RCC 7860 (cell line): ENCODE data around the gene RAB4A.
"Not testable (repeated sequence)": the region's sequence is repeated elsewhere in the genome, so short reads cannot be mapped to it uniquely, and the experiment has no call there.

Source experiments
- DNase-seq: peaks from one replicate; pipeline ENCODE4 v3.0.0-alpha.2; 2015; ENCODE audit warnings: low spot score
- FAIRE-seq: peaks from 2 replicates; lab custom pipeline; 2012; peaks lifted over from hg19 to GRCh38; lab: Jason Lieb, UNC

Gene RAB4A

DNA sequence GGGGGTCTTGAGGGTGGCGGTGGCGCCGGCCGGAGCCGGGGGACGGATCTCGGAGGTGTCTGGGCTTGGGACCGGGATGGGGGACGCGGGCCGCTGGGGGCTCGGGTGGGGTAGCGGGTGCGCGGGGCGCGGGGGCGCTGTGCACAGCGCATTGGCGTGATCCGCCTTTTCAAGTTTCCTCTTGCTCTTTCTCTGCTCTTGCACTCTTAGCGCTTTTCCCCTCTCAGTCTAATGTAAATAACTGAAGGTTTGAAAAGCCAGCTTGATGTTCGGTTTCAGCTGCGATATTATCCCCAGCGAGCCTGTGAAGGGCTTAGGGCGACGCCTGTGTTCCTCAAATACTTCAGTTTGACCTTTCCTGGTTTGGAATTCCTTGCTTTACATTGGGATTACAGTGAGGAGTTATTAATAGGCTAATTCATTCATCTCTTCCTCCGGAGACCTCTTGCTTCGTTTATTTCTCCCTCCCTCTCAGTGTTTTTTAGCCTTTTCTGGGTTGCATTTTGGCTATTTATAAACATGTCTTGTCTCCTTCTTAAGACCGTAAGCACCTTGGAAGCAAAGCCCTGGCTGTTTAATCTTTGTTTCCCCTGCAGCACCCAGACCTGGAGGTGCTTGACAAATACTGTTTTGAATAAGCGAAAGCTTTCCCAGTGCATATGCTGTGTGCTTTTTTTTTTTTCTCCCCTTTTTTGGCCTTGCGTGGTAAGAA lies 693 bp downstream of the RAB4A start:
- DNase-seq (no peak), FAIRE-seq (no peak)

DNA sequence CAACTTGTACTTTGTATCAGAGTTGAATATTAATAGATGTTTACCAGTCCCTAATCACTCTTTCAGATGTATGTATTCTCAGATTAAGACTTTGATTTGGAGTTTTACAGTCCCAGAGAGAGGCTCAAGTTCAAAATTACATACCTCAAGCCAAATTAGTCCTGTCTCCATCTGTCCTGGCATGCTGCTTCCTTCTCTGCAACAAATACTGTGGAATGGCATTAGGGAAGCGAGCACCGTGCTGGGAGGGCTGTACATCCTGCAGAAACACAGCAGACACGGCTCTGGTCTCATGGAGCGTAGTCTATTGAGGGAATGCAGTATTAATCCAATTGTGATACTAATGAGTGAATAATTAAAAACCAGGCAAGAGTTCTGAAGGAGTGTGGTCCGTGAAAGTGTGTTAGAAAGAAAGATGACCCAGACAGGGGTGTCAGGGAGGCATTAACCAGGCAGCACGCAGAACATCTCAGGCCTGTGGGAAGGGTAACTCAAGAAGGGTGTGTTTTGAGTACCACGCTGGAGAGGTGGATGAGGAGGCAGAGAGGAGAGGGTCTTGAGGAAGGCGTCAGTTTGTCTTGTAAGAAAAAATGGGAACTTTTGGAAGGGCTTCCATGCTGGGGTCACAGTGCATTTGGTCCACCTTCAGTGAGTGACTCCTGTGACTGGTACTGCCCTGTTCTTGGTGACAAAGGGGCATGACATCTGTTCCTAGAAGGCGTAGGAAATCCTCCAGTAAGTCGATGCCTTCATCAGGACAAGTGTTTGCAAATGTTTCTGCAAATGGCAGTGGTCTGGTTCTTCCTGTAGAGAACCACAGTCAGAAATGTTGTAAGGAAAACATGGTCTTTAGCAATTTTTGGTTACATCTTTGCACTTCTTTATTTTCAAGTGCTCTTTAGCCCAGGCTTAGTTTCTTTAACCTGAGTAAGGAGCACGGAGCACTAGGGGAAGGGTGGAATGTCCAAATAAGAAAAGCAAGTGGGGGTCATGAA lies 1.6 kb downstream of the RAB4A start:
- DNase-seq (no peak), FAIRE-seq (no peak)

DNA sequence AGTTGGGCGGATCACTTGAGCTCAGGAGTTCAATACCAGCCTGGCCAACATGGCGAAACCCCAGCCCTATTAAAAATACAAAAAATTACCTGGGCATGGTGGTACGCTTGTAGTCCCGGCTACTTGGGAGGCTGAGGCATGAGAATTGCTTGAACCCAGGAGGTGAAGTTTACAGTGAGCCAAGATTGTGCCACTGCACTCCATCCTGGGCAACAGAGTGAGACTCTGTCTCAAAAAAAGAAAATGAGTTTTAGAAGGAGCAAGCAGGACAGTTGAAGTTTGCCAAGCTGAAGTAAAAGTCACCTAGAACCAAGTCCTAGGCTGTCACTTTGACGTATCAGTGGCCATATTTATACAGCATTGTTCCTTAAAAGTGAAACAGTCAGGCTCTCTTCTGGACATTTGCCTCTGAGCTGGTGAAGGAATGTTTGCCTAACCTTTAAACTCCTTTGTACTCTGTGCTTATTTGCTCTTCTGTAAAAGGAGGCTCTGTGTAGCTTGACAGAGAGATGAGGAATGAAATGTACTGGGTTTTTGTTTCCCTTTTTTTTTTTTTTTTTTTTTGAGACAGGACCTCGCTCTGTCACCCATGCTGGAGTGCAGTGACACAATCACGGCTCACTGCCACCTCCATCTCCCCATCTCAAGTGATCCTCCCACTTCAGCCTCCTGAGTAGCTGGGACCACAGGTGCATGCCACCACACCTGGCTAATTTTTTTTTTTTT lies 2.8 kb downstream of the RAB4A start:
- no peak for DNase-seq
- no peak for FAIRE-seq

GRCh38 chr1:229275005-229275404 lies 4.1 kb downstream of the RAB4A start:
- FAIRE-seq (no peak), DNase-seq (no peak)

GRCh38 chr1:229278120-229278741 lies 7.3 kb downstream of the RAB4A start:
- DNase-seq (no peak), FAIRE-seq (no peak)

GRCh38 chr1:229279242-229279641 lies 8.3 kb downstream of the RAB4A start:
- FAIRE-seq = no peak

DNA sequence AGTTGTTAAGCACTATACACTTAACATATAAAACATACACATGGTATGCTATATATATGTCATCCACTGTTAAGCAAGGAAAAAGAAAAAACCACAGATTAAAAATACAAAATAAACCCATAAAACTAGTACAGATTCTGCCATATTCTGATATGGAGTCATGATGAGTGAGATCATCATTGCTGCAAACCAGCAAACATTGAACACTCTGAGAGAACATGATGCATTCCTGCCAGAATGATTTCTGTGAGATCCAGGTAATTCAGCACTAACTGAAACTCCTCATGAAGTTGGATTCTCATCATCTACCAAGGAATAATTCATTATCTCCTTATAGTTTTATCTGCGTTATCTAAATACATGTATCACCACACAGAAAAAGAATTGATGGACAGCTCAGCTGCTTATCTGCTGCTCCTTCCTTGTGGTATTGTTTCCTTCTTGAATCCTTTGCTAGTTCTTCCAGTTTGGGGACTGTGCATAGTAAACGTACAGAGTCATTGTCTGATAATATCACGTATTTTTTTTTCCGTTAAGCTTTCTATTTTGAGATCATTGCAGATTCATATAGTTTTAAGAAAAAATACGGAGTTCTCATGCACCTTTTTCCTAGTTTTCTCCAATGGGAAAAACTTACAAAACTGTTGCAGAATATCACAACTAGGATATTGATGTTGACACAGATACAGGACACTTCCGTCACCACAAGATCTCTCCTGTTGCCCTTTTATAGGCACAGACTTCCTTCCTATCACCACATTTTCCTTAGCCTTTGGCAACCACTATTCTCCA lies 9.3 kb downstream of the RAB4A start:
- FAIRE-seq = no peak
- DNase-seq = no peak

More at GRCh38 chr1:229279242-229279641, 8.3 kb downstream of the RAB4A start:
- DNase-seq = no peak

- DNase-seq (no peak), FAIRE-seq (no peak)
These were observed 10.0 kb downstream of the RAB4A start for GRCh38 chr1:229280921-229281320.

DNA sequence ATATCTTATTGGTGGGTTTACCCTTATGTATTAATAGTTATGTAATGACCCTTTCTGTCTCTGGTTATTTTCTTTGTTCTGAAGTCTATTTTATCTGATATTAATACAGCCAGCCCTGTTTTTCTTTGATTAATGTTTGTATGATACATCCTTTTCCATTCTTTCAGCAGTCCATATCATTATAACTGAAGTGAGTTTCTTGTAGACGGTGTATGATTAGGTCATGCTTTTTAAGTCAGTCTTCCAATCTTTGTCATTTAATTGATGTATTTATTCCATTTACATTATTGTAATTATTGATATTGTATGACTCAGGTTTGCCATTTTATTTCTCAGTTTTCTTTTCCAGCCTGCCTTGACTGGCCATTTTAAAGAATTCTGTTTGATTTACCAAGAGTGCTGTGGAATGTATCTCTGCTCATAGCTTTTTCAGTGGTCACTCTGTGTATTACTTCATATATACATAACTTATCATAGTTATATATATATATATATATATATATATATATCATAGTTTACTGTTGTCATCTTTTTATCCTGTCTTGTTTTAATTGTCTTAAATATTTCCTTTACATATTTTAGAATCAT lies 10.5 kb downstream of the RAB4A start:
- DNase-seq = no peak
- FAIRE-seq = peak; percentile 11

GRCh38 chr1:229282295-229282823 lies 11.4 kb downstream of the RAB4A start:
- DNase-seq (no peak), FAIRE-seq (no peak)

DNA sequence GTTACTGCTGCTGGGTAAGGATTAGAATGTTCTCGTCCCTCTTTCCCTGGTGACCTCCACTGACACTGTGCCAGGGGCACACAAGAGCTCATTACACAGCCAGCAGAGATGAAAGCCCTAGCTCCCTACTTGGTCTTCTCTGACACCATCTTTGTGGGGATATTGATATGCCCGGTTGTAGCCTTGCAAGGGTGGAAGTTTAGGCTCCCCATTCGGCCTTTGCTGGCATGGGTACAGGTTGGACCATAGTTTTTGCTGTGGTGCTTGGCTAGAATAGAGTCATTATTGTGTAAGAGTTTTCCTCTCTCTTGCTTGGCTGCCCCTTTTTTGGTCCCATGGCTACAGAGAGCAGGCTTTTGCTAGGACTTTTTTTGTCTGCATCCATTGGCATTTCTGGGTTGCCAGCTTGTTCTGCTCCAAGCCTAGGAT lies 12.3 kb downstream of the RAB4A start:
- no peak for FAIRE-seq
- DNase-seq = no peak

GRCh38 chr1:229284887-229285286 lies 14.0 kb downstream of the RAB4A start:
- DNase-seq (no peak), FAIRE-seq (no peak)

DNA sequence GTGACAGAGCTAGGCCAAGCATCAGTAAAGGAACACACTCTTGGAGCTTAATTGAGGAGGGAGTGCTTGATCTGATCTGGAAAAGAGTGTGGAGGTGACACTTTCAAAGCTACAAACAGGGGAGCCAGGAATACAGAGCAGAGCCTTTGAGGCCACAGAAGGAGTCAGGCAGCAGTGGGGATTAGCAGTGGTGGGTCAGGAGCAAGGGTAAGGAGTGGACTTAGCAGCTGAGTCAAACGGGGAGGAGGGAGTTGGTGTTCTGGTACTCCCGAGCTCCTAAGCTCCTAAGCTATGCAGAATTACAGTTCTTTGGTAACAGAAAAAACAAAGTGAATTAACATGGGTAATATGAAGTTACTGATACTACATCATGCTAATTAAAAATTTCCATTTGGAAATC lies 14.5 kb downstream of the RAB4A start:
- no peak for DNase-seq
- FAIRE-seq = no peak

GRCh38 chr1:229286099-229286766 lies 15.3 kb downstream of the RAB4A start:
- FAIRE-seq = no peak

GRCh38 chr1:229287267-229287666 lies 16.4 kb downstream of the RAB4A start:
- DNase-seq (no peak), FAIRE-seq (no peak)

More at GRCh38 chr1:229286099-229286766, 15.3 kb downstream of the RAB4A start:
- DNase-seq = no peak

DNA sequence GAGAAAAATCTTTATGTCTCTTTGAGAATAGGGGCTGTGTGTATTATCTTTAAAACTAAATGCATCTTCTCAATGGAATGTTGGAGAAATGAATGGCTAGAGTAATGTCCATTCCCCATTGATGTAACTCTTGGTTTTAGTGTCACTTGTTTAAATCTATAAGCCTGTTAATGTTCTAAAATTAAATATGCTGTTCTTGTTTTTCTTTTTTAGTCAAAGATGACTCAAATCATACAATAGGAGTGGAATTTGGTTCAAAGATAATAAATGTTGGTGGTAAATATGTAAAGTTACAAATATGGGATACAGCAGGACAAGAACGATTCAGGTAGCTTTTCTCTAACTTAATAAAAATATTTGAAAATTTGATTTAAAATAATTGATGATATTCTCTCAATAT lies 17.6 kb downstream of the RAB4A start:
- no peak for DNase-seq
- no peak for FAIRE-seq

DNA sequence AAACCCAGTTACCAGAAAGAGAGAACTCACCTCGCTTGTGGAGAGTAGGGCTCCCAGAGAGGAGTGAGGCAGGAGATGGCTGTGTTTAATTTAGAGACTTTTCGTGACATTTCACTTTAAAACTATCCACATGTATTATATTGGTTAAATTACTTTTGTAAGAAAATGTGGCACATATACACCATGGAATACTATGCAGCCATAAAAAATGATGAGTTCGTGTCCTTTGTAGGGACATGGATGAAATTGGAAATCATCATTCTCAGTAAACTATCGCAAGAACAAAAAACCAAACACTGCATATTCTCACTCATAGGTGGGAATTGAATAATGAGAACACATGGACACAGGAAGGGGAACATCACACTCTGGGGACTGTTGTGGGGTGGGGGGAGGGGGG lies 20.8 kb downstream of the RAB4A start:
- not testable (repeated sequence) for DNase-seq, FAIRE-seq

GRCh38 chr1:229293528-229294204 lies 22.8 kb downstream of the RAB4A start:
- FAIRE-seq (no peak), DNase-seq (no peak)
